Uterus (tissue), 2 donors: ENCODE measurements around the gene STUB1.

Experiments used
- CTCF ChIP-seq, 4 experiments: fragments of 200-600 bp in 2 of 4; fragments of 450-650 bp in 2 of 4; sonication (generic) in 2 of 4; IDR thresholded peaks; one replicate each; pipeline ENCODE4 v1.5.1; 2016 to 2019; ENCODE audit warnings: antibody characterized with exemption in 4 of 4, mild to moderate bottlenecking in 2 of 4, moderate library complexity in 1 of 4
- POLR2A ChIP-seq, 2 donors: fragments of 450-650 bp; IDR thresholded peaks; one replicate each; pipeline ENCODE4 v1.6.1; 2016; ENCODE audit warnings: antibody characterized with exemption in 2 of 2, mild to moderate bottlenecking in 1 of 2, moderate library complexity in 1 of 2

- TF ChIP-seq CTCF (IDR thresholded peaks at IDR 0.05) (no peak), POLR2A (IDR thresholded peaks at IDR 0.05) (no peak)
These were observed 33.9 kb downstream of the STUB1 start for GRCh38 chr16:714079-714478.
